OCI-LY3 (cell line): ENCODE results near the gene KCNIP4.

ENCODE experiments used
- H2AFZ ChIP-seq: fragments of 200-600, 300-600 bp; shearing (Covaris generic); 2 replicates; pipeline ENCODE4 v1.6.0; 2014; ENCODE audit warnings: antibody characterized with exemption, low read depth, low read length
- H3K27ac ChIP-seq: fragments of 200-600, 300-600 bp; sonication (generic); 2 replicates; pipeline ENCODE4 v1.5.1; 2014; ENCODE audit warnings: mild to moderate bottlenecking, low read length, moderate library complexity, mixed read lengths
- H3K27me3 ChIP-seq: fragments of 200-600, 300-600 bp; sonication (generic); 2 replicates; pipeline ENCODE4 v1.6.1; 2014; ENCODE audit warnings: low read depth, low read length, mixed read lengths
- H3K36me3 ChIP-seq: fragments of 200-600, 300-600 bp; sonication (generic); replicated peaks from 2 replicates; pipeline ENCODE3; 2014; ENCODE audit warnings: low read depth, low read length, mixed read lengths
- H3K4me1 ChIP-seq: fragments of 300-600, 200-600 bp; sonication (generic); 2 replicates; pipeline ENCODE4 v1.6.1; 2014; ENCODE audit warnings: low read length, mixed read lengths
- H3K4me2 ChIP-seq: fragments of 200-600, 300-600 bp; sonication (generic); 2 replicates; pipeline ENCODE4 v1.6.1; 2014; ENCODE audit warnings: low read length, mixed read lengths
- H3K4me3 ChIP-seq: fragments of 300-600, 200-600 bp; sonication (generic); 2 replicates; pipeline ENCODE4 v1.5.1; 2014; ENCODE audit warnings: antibody characterized with exemption, mild to moderate bottlenecking, low read length, moderate library complexity
- H3K79me2 ChIP-seq: fragments of 300-600, 200-600 bp; shearing (Covaris generic); 2 replicates; pipeline ENCODE4 v1.6.1; 2014; ENCODE audit warnings: mild to moderate bottlenecking, low read length, mixed read lengths
- H3K9ac ChIP-seq: fragments of 300-600, 200-600 bp; shearing (Covaris generic); 2 replicates; pipeline ENCODE4 v1.6.0; 2014; ENCODE audit warnings: mild to moderate bottlenecking, low read length, moderate library complexity
- H3K9me3 ChIP-seq: fragments of 200-600, 300-600 bp; shearing (Covaris generic); 2 replicates; pipeline ENCODE4 v1.6.1; 2014; ENCODE audit warnings: low read length, mixed read lengths; ENCODE audit not compliant: insufficient read depth
- H4K20me1 ChIP-seq: fragments of 200-600, 300-600 bp; sonication (generic); 2 replicates; pipeline ENCODE4 v1.6.1; 2016; ENCODE audit warnings: low read length, mixed read lengths; ENCODE audit not compliant: insufficient read depth
- CTCF ChIP-seq: fragments of 200-600, 300-600 bp; sonication (generic); IDR thresholded peaks from 2 replicates; pipeline ENCODE4 v1.5.1; 2014; ENCODE audit warnings: antibody characterized with exemption, low read length, low read depth
- EZH2phosphoT487 ChIP-seq: fragments of 200-600 bp; shearing (Covaris generic); IDR thresholded peaks from 2 replicates; pipeline ENCODE4 v1.6.1; 2018; ENCODE audit warnings: antibody characterized with exemption, mixed run types, low read depth

The KCNIP4 gene

GRCh38 chr4:20916106-20916505 lies 1032.5 kb downstream of the KCNIP4 start:
- Histone ChIP-seq H3K4me1 (no peaks in the 10 kb centered on the region), H3K79me2 (no peaks in the 10 kb centered on the region), H3K4me3 (no peak overlapping the region), H4K20me1 (no peaks in the 10 kb centered on the region), H3K36me3 (no peaks in the 10 kb centered on the region), H3K27ac (no peak overlapping the region), H3K9me3 (no peaks in the 10 kb centered on the region), H3K4me2 (no peak overlapping the region), H2AFZ (no peak overlapping the region), H3K9ac (no peak overlapping the region), H3K27me3 (no peaks in the 10 kb centered on the region)
- TF ChIP-seq EZH2phosphoT487 (no peak), CTCF (no peak)

GRCh38 chr4:20904966-20905365 lies 1043.6 kb downstream of the KCNIP4 start:
- no peak overlapping the region for H2AFZ ChIP-seq
- no peak overlapping the region for H3K4me2 ChIP-seq
- no peaks in the 10 kb centered on the region for H4K20me1 ChIP-seq
- H3K27me3 ChIP-seq = no peaks in the 10 kb centered on the region
- H3K27ac ChIP-seq = no peak overlapping the region
- H3K4me1 ChIP-seq = no peaks in the 10 kb centered on the region
- H3K9ac ChIP-seq = no peak overlapping the region
- H3K36me3 ChIP-seq = no peaks in the 10 kb centered on the region
- H3K4me3 ChIP-seq = no peak overlapping the region
- H3K79me2 ChIP-seq = no peaks in the 10 kb centered on the region
- H3K9me3 ChIP-seq = no peaks in the 10 kb centered on the region
- TF ChIP-seq EZH2phosphoT487 (no peak), CTCF (no peak)

- Histone ChIP-seq H3K36me3 (no peaks in the 10 kb centered on the region), H3K4me3 (no peak overlapping the region), H3K9ac (no peak overlapping the region), H3K9me3 (no peaks in the 10 kb centered on the region), H3K27ac (no peak overlapping the region), H3K4me2 (no peak overlapping the region), H3K4me1 (no peaks in the 10 kb centered on the region), H3K79me2 (no peaks in the 10 kb centered on the region), H4K20me1 (no peaks in the 10 kb centered on the region), H3K27me3 (no peaks in the 10 kb centered on the region), H2AFZ (no peak overlapping the region)
- TF ChIP-seq CTCF (no peak), EZH2phosphoT487 (no peak)
Observed at GRCh38 chr4:20901851-20902250, 1046.7 kb downstream of the KCNIP4 start.

GRCh38 chr4:20899591-20899990 lies 1049.0 kb downstream of the KCNIP4 start:
- Histone ChIP-seq H3K9ac (no peak overlapping the region), H3K79me2 (no peaks in the 10 kb centered on the region), H3K4me3 (no peak overlapping the region), H2AFZ (no peak overlapping the region), H3K4me2 (no peak overlapping the region), H3K36me3 (no peaks in the 10 kb centered on the region), H3K27ac (no peak overlapping the region), H4K20me1 (no peaks in the 10 kb centered on the region), H3K27me3 (no peaks in the 10 kb centered on the region), H3K4me1 (no peaks in the 10 kb centered on the region), H3K9me3 (no peaks in the 10 kb centered on the region)
- TF ChIP-seq CTCF (no peak), EZH2phosphoT487 (no peak)
